ENCODE measurements around the gene ADGRG3.

ADGRG3 gene

GRCh38 chr16:57734308-57734924 is 66.3 kb downstream of the ADGRG3 start:
- H3K4me3 ChIP-seq (replicated peaks in 1 of 2; ENCODE audit: low read depth in 2 of 2, low read length in 2 of 2), result peak overlapping the region; percentile 81 to 87
- no peak for TF ChIP-seq CTCF (IDR thresholded peaks at IDR 0.05; ENCODE audit: low read depth, low read length)
- no peak for DNase-seq (ENCODE audit: low read depth in 2 of 2)

GRCh38 chr16:57734925-57735754 is 67.0 kb downstream of the ADGRG3 start:
- peak; percentile 100 for DNase-seq (ENCODE audit: low read depth in 2 of 2)
- peak overlapping the region; percentile 81 to 99 for H3K4me3 ChIP-seq (replicated peaks in 1 of 2; ENCODE audit: low read depth in 2 of 2, low read length in 2 of 2)
- no peak for TF ChIP-seq CTCF (IDR thresholded peaks at IDR 0.05; ENCODE audit: low read depth, low read length)

- peak within 1 kb of the TSS; percentile 81 to 99 for H3K4me3 ChIP-seq (replicated peaks in 1 of 2; ENCODE audit: low read depth in 2 of 2, low read length in 2 of 2)
- DNase-seq (ENCODE audit: low read depth in 2 of 2), result no peak
- TF ChIP-seq CTCF (IDR thresholded peaks at IDR 0.05; ENCODE audit: low read depth, low read length), result no peak
These were observed 67.8 kb downstream of the ADGRG3 start, which contains the start of gene KATNB1 for GRCh38 chr16:57735755-57736418. TSS of gene KATNB1 (plus strand) at chr16:57735770. CDS start at chr16:57737244, 1,474 bp downstream.

- peak; percentile 78 to 85 for DNase-seq (ENCODE audit: low read depth in 2 of 2)
- TF ChIP-seq CTCF (IDR thresholded peaks at IDR 0.05; ENCODE audit: low read depth, low read length), result peak; percentile 8
- peak overlapping the region; percentile 73 to 99 for H3K4me3 ChIP-seq (replicated peaks in 1 of 2; ENCODE audit: low read depth in 2 of 2, low read length in 2 of 2)
These were observed 68.6 kb downstream of the ADGRG3 start for GRCh38 chr16:57736419-57737351.

- no peak for TF ChIP-seq CTCF (IDR thresholded peaks at IDR 0.05; ENCODE audit: low read depth, low read length)
- DNase-seq (ENCODE audit: low read depth in 2 of 2), result no peak
- H3K4me3 ChIP-seq (replicated peaks in 1 of 2; ENCODE audit: low read depth in 2 of 2, low read length in 2 of 2), result no peak overlapping the region
These were observed 70.7 kb downstream of the ADGRG3 start for GRCh38 chr16:57738844-57739243.
